ENCODE results near the gene SEMA4C. TPM values are rescaled to one million over a fixed set of nuclear protein-coding genes. Genes with fewer than 3 reads are reported as not detected.

The SEMA4C gene
- total and polyA plus RNA-seq, 8 donors, result 25.9 to 60.2 (median 43.9) TPM

GRCh38 chr2:96883306-96883705 is 13.4 kb upstream of the SEMA4C start:
- ATAC-seq (no peak), DNase-seq (no peak)
- intact Hi-C loops (cut with DNase I), result no loop called here
- TF ChIP-seq CTCF (IDR thresholded peaks at IDR 0.05), result no peak
- Histone ChIP-seq H3K36me3 (no peaks in the 10 kb centered on the region), H3K4me3 (no peak overlapping the region), H3K9me3 (no peaks in the 10 kb centered on the region), H3K27ac (no peak overlapping the region), H3K4me1 (peaks cover 12 to 27% of the 10 kb centered on the region in 2 donors), H3K27me3 (no peaks in the 10 kb centered on the region)

- Histone ChIP-seq H3K27ac (no peak overlapping the region), H3K4me1 (peaks cover 8 to 23% of the 10 kb centered on the region in 2 donors)
Measured at GRCh38 chr2:96882906-96883305, 13.0 kb upstream of the SEMA4C start.

GRCh38 chr2:96882230-96882629 is 12.3 kb upstream of the SEMA4C start:
- no peak for TF ChIP-seq CTCF (IDR thresholded peaks at IDR 0.05)
- Histone ChIP-seq H3K27me3 (peaks cover 0 to 6% of the 10 kb centered on the region in 2 donors), H3K4me3 (no peak overlapping the region), H3K27ac (no peak overlapping the region), H3K9me3 (no peaks in the 10 kb centered on the region), H3K4me1 (peaks cover 1 to 16% of the 10 kb centered on the region in 2 donors), H3K36me3 (no peaks in the 10 kb centered on the region)
- peak in 1 of 4 donors; percentile 75 for DNase-seq
- intact Hi-C loops (cut with DNase I), result no loop called here
- no peak for ATAC-seq

More at GRCh38 chr2:96882906-96883305, 13.0 kb upstream of the SEMA4C start:
- Histone ChIP-seq H3K36me3 (no peaks in the 10 kb centered on the region), H3K27me3 (peaks cover 0 to under 1% of the 10 kb centered on the region in 2 donors), H3K4me3 (no peak overlapping the region), H3K9me3 (no peaks in the 10 kb centered on the region)
- intact Hi-C loops (cut with DNase I), result no loop called here
- no peak for TF ChIP-seq CTCF (IDR thresholded peaks at IDR 0.05)
- no peak for ATAC-seq
- DNase-seq, result no peak

GRCh38 chr2:96881349-96882195 is 11.7 kb upstream of the SEMA4C start:
- peaks cover 0 to 6% of the 10 kb centered on the region in 2 donors for H3K27me3 ChIP-seq
- DNase-seq (no peak), ATAC-seq (no peak)
- no peaks in the 10 kb centered on the region for H3K36me3 ChIP-seq
- no peak overlapping the region for H3K4me3 ChIP-seq
- no peak for TF ChIP-seq CTCF (IDR thresholded peaks at IDR 0.05)
- peaks cover 0 to 13% of the 10 kb centered on the region in 2 donors for H3K4me1 ChIP-seq
- intact Hi-C loops (cut with DNase I), result no loop called here
- no peak overlapping the region for H3K27ac ChIP-seq
- no peaks in the 10 kb centered on the region for H3K9me3 ChIP-seq

GRCh38 chr2:96880891-96881273 is 11.0 kb upstream of the SEMA4C start:
- intact Hi-C loops (cut with DNase I), result no loop called here
- no peak for TF ChIP-seq CTCF (IDR thresholded peaks at IDR 0.05)
- H3K4me3 ChIP-seq, result no peak overlapping the region
- no peak for ATAC-seq
- no peaks in the 10 kb centered on the region for H3K36me3 ChIP-seq
- no peaks in the 10 kb centered on the region for H3K9me3 ChIP-seq
- no peak for DNase-seq
- H3K27ac ChIP-seq, result no peak overlapping the region
- H3K4me1 ChIP-seq, result peaks cover 0 to 11% of the 10 kb centered on the region in 2 donors
- peaks cover 0 to 6% of the 10 kb centered on the region in 2 donors for H3K27me3 ChIP-seq
